LNCaP clone FGC (cell line): ENCODE results near the gene TOPAZ1.
A peak's percentile ranks its signal among the peaks of the same experiment; 100 is the strongest.

Source experiments
- DNase-seq: peaks from one replicate; pipeline ENCODE4 v3.0.0-alpha.2; 2011; ENCODE audit warnings: low read depth
- H3K4me3 ChIP-seq: 2 replicates; pipeline ENCODE4 v1.5.1; 2011; ENCODE audit warnings: mild to moderate bottlenecking, low read depth, low read length, control low read depth
- TF ChIP-seq, protein P1 (sequence below): IDR thresholded peaks from 2 replicates; pipeline ENCODE4 v1.5.1; 2012; ENCODE audit warnings: mild to moderate bottlenecking; ENCODE audit not compliant: control insufficient read depth, insufficient read depth; ENCODE audit errors: extremely low read depth

Gene TOPAZ1

DNA sequence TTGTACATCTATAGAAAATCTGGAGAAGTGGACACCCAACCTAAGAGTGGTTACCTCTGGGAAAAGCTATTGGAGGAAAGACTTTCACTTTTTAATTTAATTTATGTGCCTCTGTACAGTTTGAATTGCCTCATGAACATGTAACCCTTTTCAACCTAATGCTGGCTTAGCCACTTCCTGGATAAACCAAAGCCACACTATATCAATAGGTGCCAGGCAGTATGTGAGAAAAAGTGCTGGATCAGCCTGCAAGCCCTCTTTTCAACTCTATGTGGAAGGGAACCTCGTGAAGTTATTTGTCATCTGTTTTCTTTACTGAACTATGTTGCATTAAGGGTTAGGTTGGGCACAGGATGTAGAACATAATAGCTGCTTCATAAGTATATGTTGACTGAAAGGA lies 9.3 kb upstream of the TOPAZ1 start:
- TF ChIP-seq, protein P1, sequence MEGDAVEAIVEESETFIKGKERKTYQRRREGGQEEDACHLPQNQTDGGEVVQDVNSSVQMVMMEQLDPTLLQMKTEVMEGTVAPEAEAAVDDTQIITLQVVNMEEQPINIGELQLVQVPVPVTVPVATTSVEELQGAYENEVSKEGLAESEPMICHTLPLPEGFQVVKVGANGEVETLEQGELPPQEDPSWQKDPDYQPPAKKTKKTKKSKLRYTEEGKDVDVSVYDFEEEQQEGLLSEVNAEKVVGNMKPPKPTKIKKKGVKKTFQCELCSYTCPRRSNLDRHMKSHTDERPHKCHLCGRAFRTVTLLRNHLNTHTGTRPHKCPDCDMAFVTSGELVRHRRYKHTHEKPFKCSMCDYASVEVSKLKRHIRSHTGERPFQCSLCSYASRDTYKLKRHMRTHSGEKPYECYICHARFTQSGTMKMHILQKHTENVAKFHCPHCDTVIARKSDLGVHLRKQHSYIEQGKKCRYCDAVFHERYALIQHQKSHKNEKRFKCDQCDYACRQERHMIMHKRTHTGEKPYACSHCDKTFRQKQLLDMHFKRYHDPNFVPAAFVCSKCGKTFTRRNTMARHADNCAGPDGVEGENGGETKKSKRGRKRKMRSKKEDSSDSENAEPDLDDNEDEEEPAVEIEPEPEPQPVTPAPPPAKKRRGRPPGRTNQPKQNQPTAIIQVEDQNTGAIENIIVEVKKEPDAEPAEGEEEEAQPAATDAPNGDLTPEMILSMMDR = no peak
- no peak overlapping the region for H3K4me3 ChIP-seq
- DNase-seq = no peak

DNA sequence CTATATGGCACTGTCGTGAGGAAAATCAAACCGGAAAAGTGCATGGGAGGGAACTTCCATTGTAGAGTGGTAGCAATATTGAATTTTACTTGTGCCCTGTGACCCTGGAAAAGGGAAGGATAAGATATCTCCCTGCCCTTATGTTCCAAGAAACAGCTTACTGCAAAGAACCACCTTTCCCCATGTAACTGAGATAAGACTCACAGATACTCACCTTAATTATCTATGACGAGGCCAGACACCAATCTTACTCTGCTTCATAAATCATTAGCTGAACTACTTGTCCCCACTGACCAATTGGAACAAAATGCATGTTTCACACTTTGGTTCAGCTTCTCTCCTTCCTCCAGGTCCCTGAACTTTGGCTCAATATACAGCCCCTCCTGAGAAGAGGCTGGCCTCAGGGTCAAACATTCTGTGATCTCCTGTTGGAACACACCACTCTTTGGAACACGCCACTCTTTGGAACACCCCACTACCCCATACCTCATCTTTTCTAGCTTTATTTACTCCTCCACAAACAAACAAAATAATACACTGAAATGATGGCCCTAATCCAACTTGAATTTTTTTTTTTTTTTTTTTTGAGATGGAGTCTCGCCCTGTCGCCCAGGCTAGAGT lies 6.9 kb upstream of the TOPAZ1 start:
- no peak for DNase-seq
- TF ChIP-seq, protein P1 = no peak

DNA sequence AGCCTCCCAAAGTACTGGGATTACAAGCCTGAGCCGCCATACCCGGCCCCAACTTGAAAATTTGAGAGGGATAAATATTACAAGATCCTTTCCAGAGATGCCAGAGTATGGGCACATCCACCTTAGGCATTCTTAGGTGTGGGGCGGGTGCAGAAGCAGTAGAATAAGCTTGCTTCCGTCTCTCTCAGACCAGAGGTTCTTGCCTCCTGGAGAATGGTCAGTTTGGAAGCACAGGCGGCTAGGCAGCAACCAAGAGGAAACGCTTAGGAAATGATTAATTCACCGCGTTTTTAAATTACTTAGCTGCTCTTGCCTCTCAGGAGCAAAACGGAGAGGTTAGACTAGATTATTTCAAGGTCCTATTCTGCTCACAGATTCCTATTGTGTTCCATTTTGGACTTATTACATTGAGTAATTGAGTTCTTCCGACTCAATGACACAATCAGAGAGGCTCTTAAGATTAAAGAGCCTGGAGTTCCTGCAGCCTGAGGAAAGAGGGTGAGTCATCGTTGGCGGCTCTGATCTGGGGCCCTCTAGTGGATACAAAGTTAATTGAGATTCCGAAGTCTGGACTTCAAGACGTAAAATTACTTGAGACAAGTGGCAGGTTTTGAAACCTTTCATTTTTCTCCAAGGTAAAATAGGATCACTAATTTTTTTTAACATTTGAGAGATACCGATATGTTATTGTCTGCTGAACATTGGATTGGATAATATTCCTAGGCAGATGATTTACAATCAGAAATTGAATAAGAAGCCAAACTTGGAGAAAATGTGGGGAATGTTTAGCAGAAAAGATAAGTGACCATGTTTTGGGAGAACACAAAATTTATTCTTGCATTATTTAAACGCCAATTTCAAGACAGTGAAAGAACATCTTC lies 5.8 kb upstream of the TOPAZ1 start:
- DNase-seq = peak; percentile 75
- TF ChIP-seq, protein P1 = peak; percentile 71
- no peak overlapping the region for H3K4me3 ChIP-seq

More for the DNA sequence above, 6.9 kb upstream of the TOPAZ1 start:
- no peak overlapping the region for H3K4me3 ChIP-seq

DNA sequence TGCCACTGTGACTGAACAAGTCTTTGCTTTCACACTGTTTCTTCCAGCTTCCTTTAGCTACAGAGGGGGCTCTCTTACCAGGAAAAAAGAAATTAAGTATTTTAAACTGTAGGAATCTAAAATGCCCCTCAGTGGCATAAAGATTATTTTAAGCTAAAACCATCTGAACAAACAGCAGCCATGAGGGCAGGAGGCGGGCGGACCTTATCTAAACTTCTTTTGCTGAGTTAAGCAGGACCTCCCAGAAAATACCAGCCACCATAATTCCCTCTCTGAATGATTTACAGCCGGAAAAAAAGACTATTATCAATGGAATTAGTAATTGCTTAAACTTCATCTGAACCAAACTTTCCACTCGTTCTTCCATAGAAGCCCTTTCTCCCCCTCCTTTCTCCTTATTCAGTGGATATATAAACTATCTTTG lies 5.2 kb upstream of the TOPAZ1 start:
- TF ChIP-seq, protein P1 = no peak
- H3K4me3 ChIP-seq = no peak overlapping the region
- no peak for DNase-seq

DNA sequence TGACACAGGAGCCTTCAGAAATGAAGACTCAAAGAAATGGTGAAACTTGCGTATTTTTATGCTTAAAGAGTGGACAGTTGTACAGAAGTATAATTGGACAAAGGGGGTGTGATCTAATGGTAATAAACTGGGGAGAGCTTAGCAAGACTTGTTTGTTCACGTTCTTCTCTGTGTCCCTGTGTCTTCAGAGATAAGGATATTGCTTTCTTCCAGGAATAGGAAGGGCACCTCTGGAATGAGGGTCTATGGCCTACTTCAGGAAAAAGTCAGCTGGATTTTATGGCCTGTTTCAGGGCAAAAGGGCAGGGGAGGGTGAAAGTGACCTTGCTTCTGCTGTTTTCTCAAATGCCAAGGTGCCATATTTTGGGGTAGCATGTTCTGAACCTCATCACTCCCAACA lies 4.5 kb upstream of the TOPAZ1 start:
- no peak for DNase-seq
- TF ChIP-seq, protein P1 = no peak
- H3K4me3 ChIP-seq = no peak overlapping the region

DNA sequence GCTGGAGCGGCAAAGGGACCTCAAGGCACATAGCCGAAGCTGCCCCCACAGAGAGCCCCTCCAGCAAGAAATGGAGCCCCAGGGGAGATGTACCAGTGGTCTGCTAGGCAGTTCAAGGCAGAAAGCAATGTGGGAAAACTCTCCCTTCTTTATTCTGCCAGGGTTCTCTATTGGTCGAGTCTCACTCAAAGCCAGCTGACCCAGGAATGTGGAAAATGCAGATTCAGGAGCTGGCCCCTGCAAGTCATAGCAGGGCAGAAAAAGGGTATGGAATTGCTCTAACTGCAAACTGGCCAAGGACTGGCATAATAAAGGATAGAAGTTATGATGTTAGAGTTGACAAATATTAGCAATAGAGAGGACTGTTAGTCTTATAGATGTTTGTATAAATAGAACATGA lies 4.0 kb upstream of the TOPAZ1 start:
- peak; percentile 25 for DNase-seq
- TF ChIP-seq, protein P1 = no peak

DNA sequence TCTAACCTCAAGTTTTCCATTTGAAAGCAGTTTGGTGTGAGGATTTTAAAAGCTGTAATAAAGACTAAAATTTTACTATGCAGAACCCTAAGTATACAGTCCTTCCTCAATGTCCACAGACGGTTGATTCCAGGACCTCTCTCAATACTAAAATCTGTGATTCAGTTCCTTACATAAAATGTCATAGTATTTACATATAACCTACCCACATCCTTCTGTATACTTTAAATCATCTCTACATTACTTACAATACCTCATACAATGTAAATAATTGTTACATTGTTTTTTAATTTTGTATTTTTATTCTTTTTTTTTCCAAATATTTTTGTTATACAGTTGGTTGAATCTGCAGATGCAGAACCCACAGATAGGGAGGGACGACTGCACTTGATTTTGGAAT lies 2.8 kb upstream of the TOPAZ1 start:
- no peak for DNase-seq
- H3K4me3 ChIP-seq = no peak overlapping the region
- TF ChIP-seq, protein P1 = no peak

More for the DNA sequence above, 4.0 kb upstream of the TOPAZ1 start:
- H3K4me3 ChIP-seq = no peak overlapping the region
